Ishikawa (cell line): Measurements from ENCODE around the gene EIF5AL1.

Experiments
- CEBPB ChIP-seq: IDR thresholded peaks from 2 replicates; pipeline ENCODE4 v1.6.1; 2012
- CREB1 ChIP-seq: IDR thresholded peaks from 2 replicates; pipeline ENCODE4 v1.6.1; 2012; ENCODE audit warnings: low read depth
- EGR1 ChIP-seq: IDR thresholded peaks from 2 replicates; pipeline ENCODE4 v1.6.1; 2012
- EP300 ChIP-seq: IDR thresholded peaks from 2 replicates; pipeline ENCODE4 v1.6.1; 2012; ENCODE audit warnings: borderline replicate concordance
- FOXM1 ChIP-seq: IDR thresholded peaks from 2 replicates; pipeline ENCODE4 v1.6.1; 2012; ENCODE audit warnings: low read depth, borderline replicate concordance
- MAX ChIP-seq: IDR thresholded peaks from 2 replicates; pipeline ENCODE4 v1.6.1; 2012
- NFIC ChIP-seq: IDR thresholded peaks from 2 replicates; pipeline ENCODE4 v1.6.1; 2012
- RAD21 ChIP-seq: IDR thresholded peaks from 2 replicates; pipeline ENCODE4 v1.6.1; 2012; ENCODE audit warnings: low read depth
- TAF1 ChIP-seq: IDR thresholded peaks from 2 replicates; pipeline ENCODE4 v1.6.1; 2012; ENCODE audit warnings: low read depth, mild to moderate bottlenecking
- TCF12 ChIP-seq: IDR thresholded peaks from 2 replicates; pipeline ENCODE4 v1.6.1; 2012; ENCODE audit warnings: low read depth
- TEAD4 ChIP-seq: IDR thresholded peaks from 2 replicates; pipeline ENCODE4 v1.6.1; 2012
- USF1 ChIP-seq: IDR thresholded peaks from 2 replicates; pipeline ENCODE4 v1.6.1; 2012
- YY1 ChIP-seq: IDR thresholded peaks from 2 replicates; pipeline ENCODE4 v1.6.1; 2012; ENCODE audit warnings: low read depth
- ZBTB7A ChIP-seq: IDR thresholded peaks from 2 replicates; pipeline ENCODE4 v1.6.1; 2012; ENCODE audit warnings: low read depth
- TF ChIP-seq, protein P1 (sequence below): IDR thresholded peaks from 2 replicates; pipeline ENCODE4 v1.6.1; 2012; ENCODE audit warnings: low read depth, mild to moderate bottlenecking

EIF5AL1 gene

DNA sequence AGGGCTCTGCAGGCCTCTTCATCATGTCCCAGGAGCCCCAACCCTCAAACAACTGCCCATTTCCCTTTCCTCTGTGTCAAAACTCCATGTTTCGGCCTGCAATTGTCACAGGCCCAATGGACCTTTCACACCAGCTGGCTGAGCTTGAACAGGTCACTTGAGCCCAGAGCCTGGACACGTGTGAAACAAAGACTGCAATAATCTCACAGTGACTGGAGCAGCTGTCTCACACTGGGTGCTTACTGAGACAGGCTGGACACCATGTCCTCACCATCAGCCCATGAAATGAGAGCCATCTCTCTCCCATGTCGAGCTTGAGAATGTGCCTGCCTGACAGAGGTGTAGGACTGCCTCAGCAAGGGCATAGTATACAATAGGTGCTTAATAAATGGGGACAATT is 19.5 kb upstream of the EIF5AL1 start:
- TF ChIP-seq NFIC: no peak
- TF ChIP-seq MAX: no peak

GRCh38 chr10:79493806-79494205 is 18.5 kb upstream of the EIF5AL1 start:
- TF ChIP-seq USF1 (no peak), CREB1 (no peak), CEBPB (no peak), ZBTB7A (no peak), EP300 (no peak), TEAD4 (no peak), RAD21 (no peak)
- TF ChIP-seq, protein P1, sequence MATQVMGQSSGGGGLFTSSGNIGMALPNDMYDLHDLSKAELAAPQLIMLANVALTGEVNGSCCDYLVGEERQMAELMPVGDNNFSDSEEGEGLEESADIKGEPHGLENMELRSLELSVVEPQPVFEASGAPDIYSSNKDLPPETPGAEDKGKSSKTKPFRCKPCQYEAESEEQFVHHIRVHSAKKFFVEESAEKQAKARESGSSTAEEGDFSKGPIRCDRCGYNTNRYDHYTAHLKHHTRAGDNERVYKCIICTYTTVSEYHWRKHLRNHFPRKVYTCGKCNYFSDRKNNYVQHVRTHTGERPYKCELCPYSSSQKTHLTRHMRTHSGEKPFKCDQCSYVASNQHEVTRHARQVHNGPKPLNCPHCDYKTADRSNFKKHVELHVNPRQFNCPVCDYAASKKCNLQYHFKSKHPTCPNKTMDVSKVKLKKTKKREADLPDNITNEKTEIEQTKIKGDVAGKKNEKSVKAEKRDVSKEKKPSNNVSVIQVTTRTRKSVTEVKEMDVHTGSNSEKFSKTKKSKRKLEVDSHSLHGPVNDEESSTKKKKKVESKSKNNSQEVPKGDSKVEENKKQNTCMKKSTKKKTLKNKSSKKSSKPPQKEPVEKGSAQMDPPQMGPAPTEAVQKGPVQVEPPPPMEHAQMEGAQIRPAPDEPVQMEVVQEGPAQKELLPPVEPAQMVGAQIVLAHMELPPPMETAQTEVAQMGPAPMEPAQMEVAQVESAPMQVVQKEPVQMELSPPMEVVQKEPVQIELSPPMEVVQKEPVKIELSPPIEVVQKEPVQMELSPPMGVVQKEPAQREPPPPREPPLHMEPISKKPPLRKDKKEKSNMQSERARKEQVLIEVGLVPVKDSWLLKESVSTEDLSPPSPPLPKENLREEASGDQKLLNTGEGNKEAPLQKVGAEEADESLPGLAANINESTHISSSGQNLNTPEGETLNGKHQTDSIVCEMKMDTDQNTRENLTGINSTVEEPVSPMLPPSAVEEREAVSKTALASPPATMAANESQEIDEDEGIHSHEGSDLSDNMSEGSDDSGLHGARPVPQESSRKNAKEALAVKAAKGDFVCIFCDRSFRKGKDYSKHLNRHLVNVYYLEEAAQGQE: no peak

GRCh38 chr10:79494871-79495705 is 17.2 kb upstream of the EIF5AL1 start:
- TF ChIP-seq FOXM1 (no peak), CEBPB (no peak), USF1 (no peak), RAD21 (no peak), EP300 (no peak), TEAD4 (no peak), CREB1 (no peak), NFIC (no peak), YY1 (no peak), TCF12 (no peak), MAX (no peak), EGR1 (no peak), TAF1 (no peak), ZBTB7A (no peak)
- TF ChIP-seq, protein P1: no peak

GRCh38 chr10:79495791-79496190 is 16.5 kb upstream of the EIF5AL1 start:
- no peak for TF ChIP-seq YY1
- no peak for TF ChIP-seq EGR1
- TF ChIP-seq, protein P1: no peak
- TF ChIP-seq EP300: no peak
- no peak for TF ChIP-seq NFIC
- no peak for TF ChIP-seq TEAD4
- no peak for TF ChIP-seq MAX
- no peak for TF ChIP-seq CEBPB
- no peak for TF ChIP-seq RAD21
- no peak for TF ChIP-seq ZBTB7A
- no peak for TF ChIP-seq CREB1
- TF ChIP-seq TAF1: no peak
- TF ChIP-seq USF1: no peak
- no peak for TF ChIP-seq FOXM1
- TF ChIP-seq TCF12: no peak
